GM12891 (cell line): ENCODE results near the gene TEC.

Experiments
- PAX5 ChIP-seq: IDR thresholded peaks from 2 replicates; pipeline ENCODE4 v1.6.1; 2011; ENCODE audit warnings: low read length, moderate library complexity, mild to moderate bottlenecking; ENCODE audit not compliant: insufficient read depth, severe bottlenecking
- POLR2A ChIP-seq: IDR thresholded peaks from 2 replicates; pipeline ENCODE4 v1.6.1; 2011; ENCODE audit warnings: low read depth, low read length, control low read depth
- POLR2AphosphoS5 ChIP-seq: IDR thresholded peaks from 2 replicates; pipeline ENCODE4 v1.6.1; 2011; ENCODE audit warnings: low read depth, low read length, control low read depth
- SPI1 ChIP-seq: IDR thresholded peaks from 2 replicates; pipeline ENCODE4 v1.6.1; 2011; ENCODE audit warnings: low read depth, low read length, control low read depth
- TAF1 ChIP-seq: IDR thresholded peaks from 2 replicates; pipeline ENCODE4 v1.6.1; 2011; ENCODE audit warnings: low read depth, low read length, control low read depth

- no peak; the same call in 1 of the 2 replicates for TF ChIP-seq POLR2AphosphoS5
- no peak for TF ChIP-seq SPI1
- TF ChIP-seq POLR2A = no peak; the same call in 1 of the 2 replicates
- TF ChIP-seq TAF1 = no peak
- no peak for TF ChIP-seq PAX5
Measured at GRCh38 chr4:48203819-48204218, 65.8 kb downstream of the TEC start.
